ENCODE measurements around the gene TBC1D32. TPM values are rescaled to one million over a fixed set of nuclear protein-coding genes. Genes with fewer than 3 reads are reported as not detected.
"Not testable (repeated sequence)": the region's sequence is repeated elsewhere in the genome, so short reads cannot be mapped to it uniquely, and the experiment has no call there.

Gene TBC1D32
- polyA plus RNA-seq, 3 donors from 2014 or later, result 0.67 to 2.6 (median 0.83) TPM

DNA sequence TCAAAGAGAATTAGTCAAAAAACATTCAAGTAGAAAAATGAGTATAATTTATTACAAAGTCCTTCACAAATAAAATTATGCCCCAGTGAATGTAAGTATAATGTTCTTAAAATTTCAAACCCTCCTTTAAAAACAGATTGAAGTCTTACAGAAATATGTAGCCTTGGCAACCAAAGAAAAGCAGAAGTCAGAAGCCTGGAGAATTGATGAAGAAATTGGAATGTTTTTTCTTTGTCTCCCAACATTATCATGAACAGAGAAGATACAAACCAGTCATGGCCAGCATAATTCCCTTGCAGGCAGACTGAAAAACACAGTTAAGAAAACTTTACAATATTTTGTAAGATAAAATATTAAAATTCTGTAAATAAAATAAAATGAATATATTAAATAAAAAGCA, 221.9 kb downstream of the TBC1D32 start:
- Mint-ChIP-seq H3K4me3 (no peak overlapping the region), H3K27ac (no peak overlapping the region), H3K27me3 (ENCODE audit: low read depth in 3 of 3) (peaks cover 0 to 3% (median 0%) of the 10 kb centered on the region in 3 donors), H3K36me3 (peaks cover 18 to 27% (median 27%) of the 10 kb centered on the region in 3 donors), H3K9me3 (peaks cover 0 to 4% (median 0%) of the 10 kb centered on the region in 6 donors), H3K4me1 (no peaks in the 10 kb centered on the region)
- DNase-seq, result no peak

GRCh38 chr6:121110733-121111132, 223.5 kb downstream of the TBC1D32 start:
- Mint-ChIP-seq H3K27ac (no peak overlapping the region), H3K4me1 (no peaks in the 10 kb centered on the region), H3K36me3 (peaks cover 14 to 24% (median 22%) of the 10 kb centered on the region in 3 donors), H3K4me3 (no peak overlapping the region), H3K27me3 (ENCODE audit: low read depth in 3 of 3) (peaks cover 0 to 3% (median 0%) of the 10 kb centered on the region in 3 donors), H3K9me3 (peaks cover 0 to 2% (median 0%) of the 10 kb centered on the region in 6 donors)
- DNase-seq, result no peak

- H3K27me3 Mint-ChIP-seq (ENCODE audit: low read depth in 3 of 3), result peaks cover 0 to 2% (median 0%) of the 10 kb centered on the region in 3 donors
- H3K4me1 Mint-ChIP-seq, result no peaks in the 10 kb centered on the region
- H3K27ac Mint-ChIP-seq, result no peak overlapping the region
- H3K36me3 Mint-ChIP-seq, result peaks cover 16 to 38% (median 26%) of the 10 kb centered on the region in 3 donors
- peaks cover 0 to 7% (median 1%) of the 10 kb centered on the region in 6 donors for H3K9me3 Mint-ChIP-seq
- no peak for DNase-seq
- H3K4me3 Mint-ChIP-seq, result no peak overlapping the region
These were observed 227.3 kb downstream of the TBC1D32 start for GRCh38 chr6:121106962-121107361.

GRCh38 chr6:121105461-121105860, 228.8 kb downstream of the TBC1D32 start:
- DNase-seq, result no peak

DNA sequence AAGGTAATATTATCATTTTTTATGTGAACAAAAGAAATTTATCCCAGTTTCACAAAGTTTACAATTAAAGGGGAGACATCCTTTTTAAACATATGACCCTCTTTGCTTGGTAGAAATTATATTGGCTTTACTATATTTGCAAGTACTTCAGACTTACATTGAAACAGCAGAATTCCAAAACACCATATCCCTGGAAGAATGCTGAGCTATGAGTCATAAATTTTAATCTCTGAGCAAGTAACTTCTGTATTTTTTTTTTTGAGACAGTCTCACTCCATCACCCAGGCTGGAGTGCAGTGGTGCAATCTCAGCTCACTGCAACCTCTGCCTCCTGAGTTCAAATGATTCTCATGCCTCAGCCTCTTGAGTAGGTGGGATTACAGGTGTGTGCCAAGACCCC, 240.4 kb downstream of the TBC1D32 start:
- no peaks in the 10 kb centered on the region for H3K27me3 Mint-ChIP-seq (ENCODE audit: low read depth in 3 of 3)
- no peak overlapping the region for H3K27ac Mint-ChIP-seq
- peaks cover 24 to 44% (median 41%) of the 10 kb centered on the region in 3 donors for H3K36me3 Mint-ChIP-seq
- DNase-seq, result no peak
- H3K9me3 Mint-ChIP-seq, result no peaks in the 10 kb centered on the region
- no peak overlapping the region for H3K4me3 Mint-ChIP-seq
- H3K4me1 Mint-ChIP-seq, result no peaks in the 10 kb centered on the region

More at GRCh38 chr6:121105461-121105860, 228.8 kb downstream of the TBC1D32 start:
- Mint-ChIP-seq H3K36me3 (peaks cover 23 to 43% (median 36%) of the 10 kb centered on the region in 3 donors), H3K4me3 (no peak overlapping the region), H3K27me3 (ENCODE audit: low read depth in 3 of 3) (peaks cover 0 to 2% (median 0%) of the 10 kb centered on the region in 3 donors), H3K4me1 (no peaks in the 10 kb centered on the region), H3K9me3 (peaks cover 0 to 9% (median 1%) of the 10 kb centered on the region in 6 donors), H3K27ac (no peak overlapping the region)

DNA sequence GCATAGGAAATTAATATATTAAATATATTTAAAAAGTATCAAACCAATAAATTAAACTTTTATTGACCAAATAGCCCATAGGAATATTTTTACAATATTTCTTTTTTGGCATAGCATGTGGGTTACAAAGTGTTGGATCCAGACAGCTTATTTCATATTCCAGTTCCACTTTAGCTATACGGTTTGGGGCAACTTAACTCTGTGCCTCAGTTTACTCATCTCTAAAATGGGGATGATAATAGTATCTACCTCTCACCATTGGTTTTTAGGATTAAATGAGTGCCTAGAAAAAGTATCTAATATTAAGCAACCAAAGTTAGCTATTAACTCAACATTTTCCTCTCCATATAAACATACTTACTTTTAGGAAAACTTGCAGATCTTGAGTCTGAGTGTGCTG, 243.8 kb downstream of the TBC1D32 start:
- H3K4me1 Mint-ChIP-seq, result no peaks in the 10 kb centered on the region
- DNase-seq, result no peak
- no peak overlapping the region for H3K27ac Mint-ChIP-seq
- H3K36me3 Mint-ChIP-seq, result peaks cover 4 to 23% (median 20%) of the 10 kb centered on the region in 3 donors
- no peaks in the 10 kb centered on the region for H3K27me3 Mint-ChIP-seq (ENCODE audit: low read depth in 3 of 3)
- no peak overlapping the region for H3K4me3 Mint-ChIP-seq
- H3K9me3 Mint-ChIP-seq, result peaks cover 0 to 2% (median 0%) of the 10 kb centered on the region in 6 donors

GRCh38 chr6:121086876-121087275, 247.4 kb downstream of the TBC1D32 start:
- Mint-ChIP-seq H3K27me3 (ENCODE audit: low read depth in 3 of 3) (no peaks in the 10 kb centered on the region), H3K9me3 (peaks cover 0 to 4% (median 0%) of the 10 kb centered on the region in 6 donors), H3K4me1 (no peaks in the 10 kb centered on the region), H3K4me3 (no peak overlapping the region), H3K36me3 (peaks cover 0 to 12% (median 8%) of the 10 kb centered on the region in 3 donors), H3K27ac (no peak overlapping the region)
- DNase-seq, result no peak

GRCh38 chr6:121076119-121076518, 258.2 kb downstream of the TBC1D32 start:
- H3K4me3 Mint-ChIP-seq, result no peak overlapping the region
- H3K9me3 Mint-ChIP-seq, result peaks cover 0 to 4% (median 0%) of the 10 kb centered on the region in 6 donors
- H3K36me3 Mint-ChIP-seq, result peaks cover 4 to 7% (median 6%) of the 10 kb centered on the region in 3 donors
- no peak for DNase-seq
- H3K4me1 Mint-ChIP-seq, result no peaks in the 10 kb centered on the region
- no peaks in the 10 kb centered on the region for H3K27me3 Mint-ChIP-seq (ENCODE audit: low read depth in 3 of 3)
- H3K27ac Mint-ChIP-seq, result no peak overlapping the region

DNA sequence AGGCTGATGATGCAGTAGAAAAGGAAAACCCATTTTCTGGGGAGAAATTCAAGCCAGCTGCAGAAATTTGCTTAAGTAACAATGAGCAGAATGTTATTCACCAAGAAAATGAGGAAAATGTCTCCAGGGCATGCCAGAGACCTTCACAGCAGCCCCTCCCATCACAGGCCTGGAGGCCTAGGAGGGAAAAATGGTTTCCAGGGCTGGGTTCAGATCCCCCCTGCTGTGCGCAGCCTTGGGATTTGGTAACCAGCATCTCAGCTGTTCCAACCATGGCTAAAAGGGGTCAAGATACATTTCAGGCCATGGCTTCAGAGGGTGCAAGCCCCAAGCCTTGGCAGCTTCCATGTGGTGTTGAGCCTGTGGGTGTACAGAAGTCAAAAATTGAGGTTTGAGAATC, 265.5 kb downstream of the TBC1D32 start:
- not testable (repeated sequence) for DNase-seq; H3K4me1 Mint-ChIP-seq; H3K4me3 Mint-ChIP-seq; H3K27me3 Mint-ChIP-seq (ENCODE audit: low read depth in 3 of 3); H3K27ac Mint-ChIP-seq
- Mint-ChIP-seq H3K36me3 (peaks cover 10 to 19% (median 13%) of the 10 kb centered on the region in 3 donors), H3K9me3 (peaks cover 4 to 28% (median 13%) of the 10 kb centered on the region in 6 donors)

GRCh38 chr6:121067381-121067780, 266.9 kb downstream of the TBC1D32 start:
- Mint-ChIP-seq H3K4me3 (no peak overlapping the region), H3K27ac (no peak overlapping the region), H3K9me3 (peaks cover 4 to 35% (median 16%) of the 10 kb centered on the region in 6 donors), H3K36me3 (peaks cover 10 to 19% (median 13%) of the 10 kb centered on the region in 3 donors), H3K4me1 (no peaks in the 10 kb centered on the region), H3K27me3 (ENCODE audit: low read depth in 3 of 3) (peaks cover 0 to 2% (median 0%) of the 10 kb centered on the region in 3 donors)
- no peak for DNase-seq

- H3K4me1 Mint-ChIP-seq, result no peaks in the 10 kb centered on the region
- H3K27ac Mint-ChIP-seq, result no peak overlapping the region
- H3K9me3 Mint-ChIP-seq, result peaks cover 4 to 26% (median 11%) of the 10 kb centered on the region in 6 donors
- peaks cover 5 to 11% (median 6%) of the 10 kb centered on the region in 3 donors for H3K36me3 Mint-ChIP-seq
- no peak for DNase-seq
- no peak overlapping the region for H3K4me3 Mint-ChIP-seq
- peaks cover 0 to 2% (median 0%) of the 10 kb centered on the region in 3 donors for H3K27me3 Mint-ChIP-seq (ENCODE audit: low read depth in 3 of 3)
These were observed 269.9 kb downstream of the TBC1D32 start for GRCh38 chr6:121064345-121064744.

DNA sequence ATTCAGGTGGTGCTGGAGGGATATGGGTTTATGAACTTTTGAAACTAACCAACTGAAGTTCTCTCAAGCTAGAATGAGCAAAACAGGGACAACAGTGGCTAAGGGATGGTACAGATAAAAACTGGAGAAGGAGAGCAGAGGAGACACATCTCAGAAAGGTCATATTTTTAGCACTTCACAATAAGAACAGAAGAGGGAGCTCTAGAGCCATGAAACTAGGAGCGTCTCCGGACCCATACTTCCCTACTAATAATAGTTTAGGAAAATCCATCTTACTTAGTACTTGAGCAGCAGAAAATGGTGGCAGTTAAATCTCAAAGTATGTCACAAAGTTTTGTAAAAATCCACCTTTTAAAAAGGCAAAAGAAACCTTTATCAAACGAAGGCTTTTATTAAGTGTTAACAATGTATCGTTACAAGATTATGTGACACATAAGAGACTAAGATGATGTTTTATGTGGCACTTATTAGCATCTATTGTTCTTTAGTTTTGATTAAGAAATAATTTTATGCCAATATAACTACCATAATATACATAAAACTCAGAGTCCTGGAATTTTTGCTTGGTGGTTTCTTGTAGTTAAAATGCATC, 278.6 kb downstream of the TBC1D32 start:
- H3K9me3 Mint-ChIP-seq, result no peaks in the 10 kb centered on the region
- no peak overlapping the region for H3K4me3 Mint-ChIP-seq
- no peaks in the 10 kb centered on the region for H3K27me3 Mint-ChIP-seq (ENCODE audit: low read depth in 3 of 3)
- H3K27ac Mint-ChIP-seq, result no peak overlapping the region
- H3K4me1 Mint-ChIP-seq, result peaks cover 0 to 4% of the 10 kb centered on the region in 2 donors
- peak in 2 of 3 donors; percentile 10 to 11 for DNase-seq
- no peaks in the 10 kb centered on the region for H3K36me3 Mint-ChIP-seq

GRCh38 chr6:121048593-121048992, 285.7 kb downstream of the TBC1D32 start:
- not testable (repeated sequence) for DNase-seq; H3K4me1 Mint-ChIP-seq; H3K9me3 Mint-ChIP-seq; H3K36me3 Mint-ChIP-seq; H3K27ac Mint-ChIP-seq; H3K4me3 Mint-ChIP-seq; H3K27me3 Mint-ChIP-seq (ENCODE audit: low read depth in 3 of 3)

- not testable (repeated sequence) for H3K4me1 Mint-ChIP-seq; H3K36me3 Mint-ChIP-seq; H3K27me3 Mint-ChIP-seq (ENCODE audit: low read depth in 3 of 3); H3K4me3 Mint-ChIP-seq; H3K27ac Mint-ChIP-seq; DNase-seq
- peaks cover 5 to 16% (median 7%) of the 10 kb centered on the region in 6 donors for H3K9me3 Mint-ChIP-seq
These were observed 289.4 kb downstream of the TBC1D32 start for GRCh38 chr6:121044905-121045304.

DNA sequence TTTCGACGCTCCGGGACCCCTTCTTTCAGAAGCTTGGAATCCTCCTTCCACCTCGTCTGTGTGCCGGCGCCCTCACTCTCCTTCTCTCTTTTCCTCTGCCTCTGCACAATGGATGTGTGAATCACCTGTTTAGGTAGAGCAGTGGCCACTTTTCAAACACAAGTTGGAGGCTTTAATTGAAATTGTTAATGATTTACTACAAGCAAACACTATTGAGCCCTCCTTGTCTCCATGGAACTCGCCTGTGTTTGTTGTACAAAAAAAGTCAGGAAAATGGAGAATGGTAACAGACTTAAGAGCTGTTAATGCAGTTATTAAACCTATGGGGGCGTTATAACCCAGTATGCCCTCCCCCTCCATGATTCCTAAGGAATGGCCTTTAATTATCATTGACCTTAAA, 290.6 kb downstream of the TBC1D32 start:
- H3K4me3 Mint-ChIP-seq; DNase-seq; H3K36me3 Mint-ChIP-seq; H3K4me1 Mint-ChIP-seq; H3K27me3 Mint-ChIP-seq (ENCODE audit: low read depth in 3 of 3); H3K27ac Mint-ChIP-seq: not testable (repeated sequence)
- H3K9me3 Mint-ChIP-seq, result peaks cover 5 to 17% (median 7%) of the 10 kb centered on the region in 6 donors
